Nephron (organoid): ENCODE data around the gene FBXW11.

ENCODE experiments used
- H3K27ac Mint-ChIP-seq, 3 experiments: 2 replicates each; pipeline ENCODE4 v1.8.0; 2020; ENCODE audit warnings: mixed read lengths in 3 of 3, mild to moderate bottlenecking in 2 of 3, moderate library complexity in 1 of 3
- H3K27me3 Mint-ChIP-seq: 2 replicates; pipeline ENCODE4 v1.8.0; 2021; ENCODE audit warnings: low read depth, mild to moderate bottlenecking, moderate library complexity, mixed read lengths
- H3K36me3 Mint-ChIP-seq: 2 replicates; pipeline ENCODE4 v1.8.0; 2020; ENCODE audit warnings: low read depth, mixed read lengths
- H3K4me1 Mint-ChIP-seq: 2 replicates; pipeline ENCODE4 v1.8.0; 2020; ENCODE audit warnings: mixed read lengths
- H3K4me3 Mint-ChIP-seq, 3 experiments: 2 replicates each; pipeline ENCODE4 v1.8.0; 2020; ENCODE audit warnings: mild to moderate bottlenecking in 3 of 3, mixed read lengths in 3 of 3, moderate library complexity in 2 of 3
- H3K9me3 Mint-ChIP-seq: 2 replicates; pipeline ENCODE4 v1.8.0; 2020; ENCODE audit warnings: mixed read lengths
- CTCF ChIP-seq, 3 experiments: fragments of 200-600 bp; sonication (generic); IDR thresholded peaks; one replicate each; pipeline ENCODE4 v1.5.0; 2021; ENCODE audit warnings: antibody characterized with exemption in 3 of 3; ENCODE audit not compliant: unreplicated experiment in 3 of 3

FBXW11 gene

GRCh38 chr5:171855798-171856763, 150.4 kb downstream of the FBXW11 start:
- H3K27ac Mint-ChIP-seq = peak overlapping the region in 1 of 3 experiments; percentile 85
- H3K27me3 Mint-ChIP-seq = no peaks in the 10 kb centered on the region
- no peaks in the 10 kb centered on the region for H3K9me3 Mint-ChIP-seq
- peaks cover 22% of the 10 kb centered on the region for H3K4me1 Mint-ChIP-seq
- no peak overlapping the region for H3K4me3 Mint-ChIP-seq
- H3K36me3 Mint-ChIP-seq = peaks cover 28% of the 10 kb centered on the region
- TF ChIP-seq CTCF (IDR thresholded peaks at IDR 0.05; ENCODE audit: unreplicated experiment in 3 of 3) = no peak

DNA sequence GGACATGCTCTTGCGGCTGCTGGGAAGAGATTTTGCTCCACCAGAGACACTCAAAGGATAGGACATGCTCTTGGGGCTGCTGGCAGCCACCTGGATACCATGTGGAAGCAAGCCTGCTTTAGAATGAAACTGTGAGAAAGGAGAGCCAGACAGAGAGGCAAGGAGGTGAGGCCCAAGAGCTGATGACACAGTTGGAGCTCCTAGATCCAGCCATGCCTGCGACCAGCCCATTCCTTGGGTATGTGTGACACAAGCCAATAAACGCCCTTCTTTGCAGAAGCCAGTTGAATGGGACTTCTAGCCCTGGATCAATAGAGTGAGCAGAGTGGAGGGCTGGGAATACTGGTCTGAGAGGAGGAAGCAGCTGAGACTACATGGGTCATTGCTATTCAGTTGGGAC, 151.2 kb downstream of the FBXW11 start:
- Mint-ChIP-seq H3K4me1 (peaks cover 30% of the 10 kb centered on the region), H3K4me3 (no peak overlapping the region), H3K27me3 (no peaks in the 10 kb centered on the region), H3K36me3 (peaks cover 20% of the 10 kb centered on the region), H3K9me3 (no peaks in the 10 kb centered on the region), H3K27ac (no peak overlapping the region)
- no peak for TF ChIP-seq CTCF (IDR thresholded peaks at IDR 0.05; ENCODE audit: unreplicated experiment in 3 of 3)

DNA sequence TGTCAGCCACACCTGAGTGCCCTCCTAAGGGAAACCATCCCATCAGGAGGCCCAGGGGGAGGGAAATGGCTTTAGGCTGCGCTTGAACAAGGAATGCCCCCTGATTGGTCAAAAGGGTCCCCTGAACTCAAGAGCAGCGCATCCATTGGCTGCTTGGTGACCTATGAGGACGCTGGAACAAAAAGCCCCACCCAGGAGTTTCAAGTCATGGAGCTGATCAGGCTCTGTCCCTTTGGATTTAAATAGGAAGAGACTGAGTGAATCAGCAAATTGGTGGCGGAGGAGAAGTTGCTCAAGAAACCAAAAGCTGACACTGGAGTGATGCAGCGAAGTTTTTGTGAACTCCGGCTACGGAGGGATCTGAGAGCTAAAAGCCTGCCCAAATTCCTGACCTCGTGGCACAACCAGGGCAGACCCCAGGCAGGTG, 154.2 kb downstream of the FBXW11 start:
- no peak for TF ChIP-seq CTCF (IDR thresholded peaks at IDR 0.05; ENCODE audit: unreplicated experiment in 3 of 3)
- Mint-ChIP-seq H3K4me1 (peaks cover 39% of the 10 kb centered on the region), H3K9me3 (no peaks in the 10 kb centered on the region), H3K27ac (no peak overlapping the region), H3K36me3 (peaks cover 14% of the 10 kb centered on the region), H3K27me3 (peaks cover 4% of the 10 kb centered on the region), H3K4me3 (no peak overlapping the region)

- Mint-ChIP-seq H3K27me3 (peaks cover 5% of the 10 kb centered on the region), H3K9me3 (no peaks in the 10 kb centered on the region), H3K36me3 (peaks cover 11% of the 10 kb centered on the region), H3K4me3 (no peak overlapping the region), H3K4me1 (peaks cover 32% of the 10 kb centered on the region), H3K27ac (peak overlapping the region in 1 of 3 experiments; percentile 53)
- TF ChIP-seq CTCF (IDR thresholded peaks at IDR 0.05; ENCODE audit: unreplicated experiment in 3 of 3) = no peak
Measured at GRCh38 chr5:171851251-171851650, 155.2 kb downstream of the FBXW11 start.

DNA sequence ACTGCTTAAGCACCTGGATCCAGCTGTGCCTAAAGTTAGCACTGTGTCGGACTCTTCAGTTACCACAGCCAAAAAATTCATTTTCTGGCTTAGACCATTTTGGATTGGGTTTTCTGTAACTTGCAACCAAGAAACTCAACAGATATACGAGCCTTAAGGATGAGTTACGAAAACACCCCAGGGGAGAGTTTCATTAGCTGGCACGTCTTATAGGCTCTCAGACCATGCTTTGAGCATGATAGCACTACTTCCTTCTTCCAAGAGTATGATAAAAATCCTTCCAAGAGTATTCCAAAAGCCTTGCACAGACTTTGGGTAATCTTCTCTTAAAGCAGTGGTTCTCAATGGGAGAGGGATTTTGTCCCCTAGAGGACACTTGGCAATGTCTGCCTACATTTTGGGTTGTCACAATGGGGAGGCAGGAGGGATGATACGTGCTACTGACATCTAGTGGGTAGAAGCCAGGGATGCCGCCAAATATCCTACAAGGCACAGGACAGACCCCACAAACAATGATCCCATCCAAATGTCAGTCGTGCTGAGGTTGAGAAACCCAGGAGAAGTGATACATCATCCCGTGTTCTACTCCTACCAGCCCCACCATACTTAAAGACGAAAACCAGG, 156.0 kb downstream of the FBXW11 start:
- H3K36me3 Mint-ChIP-seq = peaks cover 10% of the 10 kb centered on the region

More for the DNA sequence above, 156.0 kb downstream of the FBXW11 start:
- Mint-ChIP-seq H3K27me3 (peaks cover 7% of the 10 kb centered on the region), H3K4me1 (peaks cover 38% of the 10 kb centered on the region), H3K9me3 (no peaks in the 10 kb centered on the region), H3K4me3 (no peak overlapping the region), H3K27ac (peak overlapping the region in 1 of 3 experiments; percentile 53)
- TF ChIP-seq CTCF (IDR thresholded peaks at IDR 0.05; ENCODE audit: unreplicated experiment in 3 of 3) = peak; percentile 20 to 42 (median 31)
